Osteoblast (primary cell): ENCODE measurements around the gene DISC1. TPM values are rescaled to one million over a fixed set of nuclear protein-coding genes. Genes with fewer than 3 reads are reported as not detected.

Experiments
- DNase-seq: peaks from one replicate; pipeline ENCODE4 v3.0.0; 2011; ENCODE audit warnings: low spot score, mixed read lengths; ENCODE audit not compliant: insufficient read length; ENCODE audit errors: missing footprints
- H2AFZ ChIP-seq: 2 replicates; pipeline ENCODE4 v1.6.0; 2011; ENCODE audit warnings: mild to moderate bottlenecking, low read length
- H3K27ac ChIP-seq: 2 replicates; pipeline ENCODE4 v1.5.1; 2011; ENCODE audit warnings: mild to moderate bottlenecking, low read depth, low read length, moderate library complexity
- H3K27me3 ChIP-seq: 2 replicates; pipeline ENCODE4 v1.6.0; 2012; ENCODE audit warnings: mild to moderate bottlenecking, control low read depth, inconsistent platforms, low read length, moderate library complexity; ENCODE audit not compliant: insufficient read depth
- H3K36me3 ChIP-seq: 2 replicates; pipeline ENCODE4 v1.5.1; 2011; ENCODE audit warnings: mild to moderate bottlenecking, low read length, control low read depth, moderate library complexity; ENCODE audit not compliant: insufficient read depth
- H3K4me1 ChIP-seq: 2 replicates; pipeline ENCODE4 v1.5.1; 2011; ENCODE audit warnings: mild to moderate bottlenecking, low read length, control low read depth, moderate library complexity; ENCODE audit not compliant: insufficient read depth
- H3K4me2 ChIP-seq: 2 replicates; pipeline ENCODE4 v1.6.0; 2011; ENCODE audit warnings: mild to moderate bottlenecking, low read length; ENCODE audit not compliant: insufficient read depth
- H3K4me3 ChIP-seq: fragments of 200-600 bp; sonication (generic); 3 replicates; pipeline ENCODE4 v1.5.1; 2012; ENCODE audit warnings: mild to moderate bottlenecking, low read length, inconsistent platforms; ENCODE audit not compliant: insufficient read depth
- H3K79me2 ChIP-seq: 2 replicates; pipeline ENCODE4 v1.6.0; 2012; ENCODE audit warnings: mild to moderate bottlenecking, low read length, control low read depth, inconsistent platforms; ENCODE audit not compliant: insufficient read depth
- H3K9me3 ChIP-seq: 2 replicates; pipeline ENCODE4 v1.5.1; 2011; ENCODE audit warnings: low read depth, low read length, control low read depth
- H4K20me1 ChIP-seq: 2 replicates; pipeline ENCODE4 v1.6.0; 2012; ENCODE audit warnings: mild to moderate bottlenecking, low read length, control low read depth; ENCODE audit not compliant: insufficient read depth
- total RNA-seq: library from RNA; depleted of rRNA; stranded (reverse); fragments of >200 nt; gene quantifications from 2 replicates; pipeline ENCODE4 v1.2.3, GENCODE V29; 2012
- TF ChIP-seq, protein P1 (sequence below): IDR thresholded peaks from 2 replicates; pipeline ENCODE4 v1.5.1; 2011; ENCODE audit warnings: mild to moderate bottlenecking, low read depth, low read length, moderate library complexity; ENCODE audit errors: extremely low read depth

The DISC1 gene
- total RNA-seq, 1 donor, result 11.9 TPM

GRCh38 chr1:232012773-232013386, 386.3 kb downstream of the DISC1 start:
- Histone ChIP-seq H4K20me1 (no peaks in the 10 kb centered on the region), H3K79me2 (no peaks in the 10 kb centered on the region), H3K27me3 (no peaks in the 10 kb centered on the region), H3K27ac (no peak overlapping the region), H3K9me3 (no peaks in the 10 kb centered on the region), H3K4me1 (no peaks in the 10 kb centered on the region), H3K4me3 (no peak overlapping the region), H3K36me3 (no peaks in the 10 kb centered on the region), H2AFZ (no peak overlapping the region), H3K4me2 (no peak overlapping the region)
- no peak for DNase-seq
- TF ChIP-seq, protein P1, sequence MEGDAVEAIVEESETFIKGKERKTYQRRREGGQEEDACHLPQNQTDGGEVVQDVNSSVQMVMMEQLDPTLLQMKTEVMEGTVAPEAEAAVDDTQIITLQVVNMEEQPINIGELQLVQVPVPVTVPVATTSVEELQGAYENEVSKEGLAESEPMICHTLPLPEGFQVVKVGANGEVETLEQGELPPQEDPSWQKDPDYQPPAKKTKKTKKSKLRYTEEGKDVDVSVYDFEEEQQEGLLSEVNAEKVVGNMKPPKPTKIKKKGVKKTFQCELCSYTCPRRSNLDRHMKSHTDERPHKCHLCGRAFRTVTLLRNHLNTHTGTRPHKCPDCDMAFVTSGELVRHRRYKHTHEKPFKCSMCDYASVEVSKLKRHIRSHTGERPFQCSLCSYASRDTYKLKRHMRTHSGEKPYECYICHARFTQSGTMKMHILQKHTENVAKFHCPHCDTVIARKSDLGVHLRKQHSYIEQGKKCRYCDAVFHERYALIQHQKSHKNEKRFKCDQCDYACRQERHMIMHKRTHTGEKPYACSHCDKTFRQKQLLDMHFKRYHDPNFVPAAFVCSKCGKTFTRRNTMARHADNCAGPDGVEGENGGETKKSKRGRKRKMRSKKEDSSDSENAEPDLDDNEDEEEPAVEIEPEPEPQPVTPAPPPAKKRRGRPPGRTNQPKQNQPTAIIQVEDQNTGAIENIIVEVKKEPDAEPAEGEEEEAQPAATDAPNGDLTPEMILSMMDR, result no peak

- H3K79me2 ChIP-seq, result no peaks in the 10 kb centered on the region
- no peak overlapping the region for H3K27ac ChIP-seq
- H2AFZ ChIP-seq, result no peak overlapping the region
- no peaks in the 10 kb centered on the region for H3K9me3 ChIP-seq
- H3K27me3 ChIP-seq, result no peaks in the 10 kb centered on the region
- H4K20me1 ChIP-seq, result no peaks in the 10 kb centered on the region
- H3K4me2 ChIP-seq, result no peak overlapping the region
- TF ChIP-seq, protein P1, result no peak
- H3K4me1 ChIP-seq, result no peaks in the 10 kb centered on the region
- H3K4me3 ChIP-seq, result no peak overlapping the region
- no peak for DNase-seq
- no peaks in the 10 kb centered on the region for H3K36me3 ChIP-seq
These were observed 388.4 kb downstream of the DISC1 start for GRCh38 chr1:232014941-232015340.

- Histone ChIP-seq H3K4me2 (no peak overlapping the region), H3K9me3 (no peaks in the 10 kb centered on the region), H3K4me3 (no peak overlapping the region), H3K79me2 (no peaks in the 10 kb centered on the region), H3K27ac (no peak overlapping the region), H4K20me1 (no peaks in the 10 kb centered on the region), H3K4me1 (no peaks in the 10 kb centered on the region), H3K27me3 (no peaks in the 10 kb centered on the region), H3K36me3 (no peaks in the 10 kb centered on the region), H2AFZ (no peak overlapping the region)
- TF ChIP-seq, protein P1, result no peak
- no peak for DNase-seq
These were observed 390.0 kb downstream of the DISC1 start for GRCh38 chr1:232016616-232017015.

DNA sequence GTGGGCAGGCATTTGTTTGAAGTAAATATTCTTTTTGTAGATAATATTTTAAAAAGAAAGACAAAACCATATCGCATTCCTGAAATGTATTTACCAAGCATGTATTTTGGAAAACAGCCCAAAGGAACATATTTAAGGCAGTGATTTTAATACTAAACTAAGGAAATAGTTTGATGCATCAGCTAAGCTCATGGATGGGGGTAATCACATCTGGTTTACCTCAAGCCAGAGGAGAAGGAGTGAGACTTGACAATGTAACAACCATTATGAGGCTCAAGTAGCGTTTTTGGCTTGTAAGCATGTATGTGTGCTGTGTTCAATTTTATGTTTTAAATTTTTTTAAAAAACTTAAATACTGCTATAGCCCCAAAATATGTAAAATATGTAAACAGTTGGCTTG, 390.5 kb downstream of the DISC1 start:
- Histone ChIP-seq H3K27me3 (no peaks in the 10 kb centered on the region), H3K9me3 (no peaks in the 10 kb centered on the region), H3K79me2 (no peaks in the 10 kb centered on the region), H3K4me1 (no peaks in the 10 kb centered on the region), H4K20me1 (no peaks in the 10 kb centered on the region), H3K4me2 (no peak overlapping the region), H2AFZ (no peak overlapping the region), H3K27ac (no peak overlapping the region), H3K4me3 (no peak overlapping the region), H3K36me3 (no peaks in the 10 kb centered on the region)
- TF ChIP-seq, protein P1, result no peak
- DNase-seq, result no peak
